ENCODE measurements around the gene EPN2.

EPN2 gene

GRCh38 chr17:19302791-19303331 lies 65.7 kb downstream of the EPN2 start:
- no peak overlapping the region for H3K4me3 ChIP-seq (ENCODE audit: low read length)
- TF ChIP-seq CTCF (conservative IDR thresholded peaks at IDR 0.05; ENCODE audit: low read depth, low read length): no peak
- DNase-seq (ENCODE audit: low read depth): no peak

- no peak overlapping the region for H3K4me3 ChIP-seq (ENCODE audit: low read length)
- TF ChIP-seq CTCF (conservative IDR thresholded peaks at IDR 0.05; ENCODE audit: low read depth, low read length): no peak
- DNase-seq (ENCODE audit: low read depth): no peak
These were observed 66.2 kb downstream of the EPN2 start for GRCh38 chr17:19303367-19303776.

- no peak overlapping the region for H3K4me3 ChIP-seq (ENCODE audit: low read length)
- no peak for TF ChIP-seq CTCF (conservative IDR thresholded peaks at IDR 0.05; ENCODE audit: low read depth, low read length)
- no peak for DNase-seq (ENCODE audit: low read depth)
These were observed 67.0 kb downstream of the EPN2 start for GRCh38 chr17:19304209-19304608.

- H3K4me3 ChIP-seq (ENCODE audit: low read length): no peak overlapping the region
- DNase-seq (ENCODE audit: low read depth): no peak
- TF ChIP-seq CTCF (conservative IDR thresholded peaks at IDR 0.05; ENCODE audit: low read depth, low read length): no peak
These were observed 67.6 kb downstream of the EPN2 start for GRCh38 chr17:19304751-19305150.

- no peak for TF ChIP-seq CTCF (conservative IDR thresholded peaks at IDR 0.05; ENCODE audit: low read depth, low read length)
- no peak overlapping the region for H3K4me3 ChIP-seq (ENCODE audit: low read length)
- no peak for DNase-seq (ENCODE audit: low read depth)
These were observed 68.1 kb downstream of the EPN2 start for GRCh38 chr17:19305256-19305655.

GRCh38 chr17:19305761-19306159 lies 68.6 kb downstream of the EPN2 start:
- DNase-seq (ENCODE audit: low read depth): no peak
- H3K4me3 ChIP-seq (ENCODE audit: low read length): no peak overlapping the region
- no peak for TF ChIP-seq CTCF (conservative IDR thresholded peaks at IDR 0.05; ENCODE audit: low read depth, low read length)

- H3K4me3 ChIP-seq (ENCODE audit: low read length): no peak overlapping the region
- DNase-seq (ENCODE audit: low read depth): no peak
- TF ChIP-seq CTCF (conservative IDR thresholded peaks at IDR 0.05; ENCODE audit: low read depth, low read length): no peak
These were observed 69.3 kb downstream of the EPN2 start for GRCh38 chr17:19306160-19307111.
